ENCODE results near the gene KRT222.

- TF ChIP-seq, protein P1, sequence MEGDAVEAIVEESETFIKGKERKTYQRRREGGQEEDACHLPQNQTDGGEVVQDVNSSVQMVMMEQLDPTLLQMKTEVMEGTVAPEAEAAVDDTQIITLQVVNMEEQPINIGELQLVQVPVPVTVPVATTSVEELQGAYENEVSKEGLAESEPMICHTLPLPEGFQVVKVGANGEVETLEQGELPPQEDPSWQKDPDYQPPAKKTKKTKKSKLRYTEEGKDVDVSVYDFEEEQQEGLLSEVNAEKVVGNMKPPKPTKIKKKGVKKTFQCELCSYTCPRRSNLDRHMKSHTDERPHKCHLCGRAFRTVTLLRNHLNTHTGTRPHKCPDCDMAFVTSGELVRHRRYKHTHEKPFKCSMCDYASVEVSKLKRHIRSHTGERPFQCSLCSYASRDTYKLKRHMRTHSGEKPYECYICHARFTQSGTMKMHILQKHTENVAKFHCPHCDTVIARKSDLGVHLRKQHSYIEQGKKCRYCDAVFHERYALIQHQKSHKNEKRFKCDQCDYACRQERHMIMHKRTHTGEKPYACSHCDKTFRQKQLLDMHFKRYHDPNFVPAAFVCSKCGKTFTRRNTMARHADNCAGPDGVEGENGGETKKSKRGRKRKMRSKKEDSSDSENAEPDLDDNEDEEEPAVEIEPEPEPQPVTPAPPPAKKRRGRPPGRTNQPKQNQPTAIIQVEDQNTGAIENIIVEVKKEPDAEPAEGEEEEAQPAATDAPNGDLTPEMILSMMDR (optimal IDR thresholded peaks at IDR 0.05 in 1 of 3, IDR thresholded peaks at IDR 0.05 in 1 of 3, conservative IDR thresholded peaks at IDR 0.05 in 1 of 3; ENCODE audit: extremely low read depth in 1 of 3, insufficient read depth in 2 of 3, low read length in 3 of 3): no peak
- TF ChIP-seq EZH2 (IDR thresholded peaks at IDR 0.05; ENCODE audit: low read length): no peak
These were observed 18.0 kb downstream of the KRT222 start for GRCh38 chr17:40646791-40647623.
